Calu3 (cell line): Measurements from ENCODE around the gene FITM2. TPM values are rescaled to one million over a fixed set of nuclear protein-coding genes. Genes with fewer than 3 reads are reported as not detected.
"Not testable (repeated sequence)": the region's sequence is repeated elsewhere in the genome, so short reads cannot be mapped to it uniquely, and the experiment has no call there.

Experiments used
- BruUV-seq: library from RNA; stranded (reverse); fragments of 400-500 nt; replicated peaks from 2 replicates; lab custom pipeline; 2021; lab: Mats Ljungman, UMichigan
- CTCF ChIA-PET: fragments of 300-600 bp; sonication (Branson Sonifier 250); formaldehyde crosslinking; loops from one replicate; lab custom pipeline; 2022; ENCODE audit warnings: antibody characterized with exemption; lab: Charles Lee
- DNase-seq: peaks from one replicate; pipeline ENCODE4 v3.0.0; 2022
- H3K27ac Mint-ChIP-seq: one replicate; pipeline ENCODE4 v1.8.0; 2022; ENCODE audit warnings: mixed read lengths; ENCODE audit not compliant: unreplicated experiment
- H3K27me3 Mint-ChIP-seq: one replicate; pipeline ENCODE4 v1.8.0; 2022; ENCODE audit warnings: mixed read lengths; ENCODE audit not compliant: unreplicated experiment
- H3K36me3 Mint-ChIP-seq: one replicate; pipeline ENCODE4 v1.8.0; 2022; ENCODE audit warnings: mild to moderate bottlenecking, moderate library complexity, mixed read lengths; ENCODE audit not compliant: insufficient read depth, unreplicated experiment
- H3K4me1 Mint-ChIP-seq: one replicate; pipeline ENCODE4 v1.8.0; 2022; ENCODE audit warnings: mild to moderate bottlenecking, low read depth, mixed read lengths; ENCODE audit not compliant: unreplicated experiment
- H3K4me3 Mint-ChIP-seq: one replicate; pipeline ENCODE4 v1.8.0; 2022; ENCODE audit warnings: mild to moderate bottlenecking, low read depth, moderate library complexity, mixed read lengths; ENCODE audit not compliant: unreplicated experiment
- H3K9me3 Mint-ChIP-seq: one replicate; pipeline ENCODE4 v1.8.0; 2022; ENCODE audit warnings: low read depth, mixed read lengths; ENCODE audit not compliant: unreplicated experiment
- intact Hi-C: fragments of 100-400 bp; cut with micrococcal nuclease; formaldehyde crosslinking; loops from one replicate; pipeline ENCODE4 v1.10.0; 2022; ENCODE audit not compliant: unreplicated experiment
- total RNA-seq: library from RNA; stranded (reverse); gene quantifications from 2 replicates; pipeline ENCODE4 v1.2.3, GENCODE V29; 2022
- TF ChIP-seq, protein P1 (sequence below): fragments of 200-600 bp; IDR thresholded peaks from one replicate; pipeline ENCODE4 v1.8.0; 2022; ENCODE audit warnings: antibody characterized with exemption; ENCODE audit not compliant: unreplicated experiment

The FITM2 gene
- total RNA-seq, 1 experiment from 2014 or later, result 13.0 TPM

DNA sequence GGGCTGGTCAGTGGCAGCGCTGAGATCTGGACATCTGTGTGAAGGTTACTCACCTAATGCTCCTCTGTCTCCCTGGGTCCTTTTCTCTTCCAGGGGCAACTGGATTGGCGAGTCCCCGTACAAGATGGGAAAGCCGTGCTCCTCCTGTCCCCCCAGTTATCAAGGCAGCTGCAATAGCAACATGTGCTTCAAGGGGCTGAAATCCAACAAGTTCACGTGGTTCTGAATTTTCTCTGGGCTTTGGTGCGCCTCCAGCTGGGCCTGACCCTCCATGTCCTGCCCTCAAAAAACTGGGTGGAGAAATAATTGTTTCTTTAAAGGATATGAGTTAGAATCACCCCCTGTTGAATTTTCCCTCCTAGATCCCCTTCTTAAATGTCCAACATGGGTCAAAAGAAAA, 39.6 kb upstream of the FITM2 start:
- no peak overlapping the region for H3K4me3 Mint-ChIP-seq
- H3K4me1 Mint-ChIP-seq, result peaks cover 13% of the 10 kb centered on the region
- H3K27ac Mint-ChIP-seq, result no peak overlapping the region
- no peak for DNase-seq
- H3K36me3 Mint-ChIP-seq, result peaks cover 7% of the 10 kb centered on the region
- BruUV-seq, result no TSS peak
- CTCF ChIA-PET, result no interaction called here
- intact Hi-C loops, result no loop called here
- TF ChIP-seq, protein P1, sequence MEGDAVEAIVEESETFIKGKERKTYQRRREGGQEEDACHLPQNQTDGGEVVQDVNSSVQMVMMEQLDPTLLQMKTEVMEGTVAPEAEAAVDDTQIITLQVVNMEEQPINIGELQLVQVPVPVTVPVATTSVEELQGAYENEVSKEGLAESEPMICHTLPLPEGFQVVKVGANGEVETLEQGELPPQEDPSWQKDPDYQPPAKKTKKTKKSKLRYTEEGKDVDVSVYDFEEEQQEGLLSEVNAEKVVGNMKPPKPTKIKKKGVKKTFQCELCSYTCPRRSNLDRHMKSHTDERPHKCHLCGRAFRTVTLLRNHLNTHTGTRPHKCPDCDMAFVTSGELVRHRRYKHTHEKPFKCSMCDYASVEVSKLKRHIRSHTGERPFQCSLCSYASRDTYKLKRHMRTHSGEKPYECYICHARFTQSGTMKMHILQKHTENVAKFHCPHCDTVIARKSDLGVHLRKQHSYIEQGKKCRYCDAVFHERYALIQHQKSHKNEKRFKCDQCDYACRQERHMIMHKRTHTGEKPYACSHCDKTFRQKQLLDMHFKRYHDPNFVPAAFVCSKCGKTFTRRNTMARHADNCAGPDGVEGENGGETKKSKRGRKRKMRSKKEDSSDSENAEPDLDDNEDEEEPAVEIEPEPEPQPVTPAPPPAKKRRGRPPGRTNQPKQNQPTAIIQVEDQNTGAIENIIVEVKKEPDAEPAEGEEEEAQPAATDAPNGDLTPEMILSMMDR, result no peak
- H3K9me3 Mint-ChIP-seq, result no peaks in the 10 kb centered on the region
- H3K27me3 Mint-ChIP-seq, result no peaks in the 10 kb centered on the region

DNA sequence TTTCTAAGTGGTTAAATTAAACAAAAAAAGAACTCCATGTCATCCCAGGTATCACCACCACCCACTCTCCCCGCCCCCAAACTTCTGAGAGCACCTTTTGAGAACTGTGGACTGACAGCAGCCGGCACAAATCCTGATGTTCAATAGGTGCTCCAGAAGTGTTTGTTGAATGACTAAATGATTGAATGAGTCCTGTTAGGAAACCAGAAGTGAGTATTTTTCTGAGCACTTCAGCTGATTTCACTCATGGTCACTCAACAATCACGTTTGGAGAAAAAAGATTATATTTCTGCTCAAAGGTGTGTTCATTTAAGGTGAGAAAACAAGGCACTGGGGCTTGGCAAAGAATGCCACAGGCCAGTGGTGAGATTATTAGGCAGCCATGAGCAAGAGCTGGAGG, 38.3 kb upstream of the FITM2 start:
- Mint-ChIP-seq H3K4me1 (peaks cover under 1% of the 10 kb centered on the region), H3K4me3 (no peak overlapping the region), H3K36me3 (no peaks in the 10 kb centered on the region), H3K27ac (no peak overlapping the region), H3K27me3 (no peaks in the 10 kb centered on the region), H3K9me3 (no peaks in the 10 kb centered on the region)
- intact Hi-C loops, result no loop called here
- no peak for DNase-seq
- CTCF ChIA-PET, result no interaction called here
- TF ChIP-seq, protein P1, result no peak
- BruUV-seq, result no TSS peak

DNA sequence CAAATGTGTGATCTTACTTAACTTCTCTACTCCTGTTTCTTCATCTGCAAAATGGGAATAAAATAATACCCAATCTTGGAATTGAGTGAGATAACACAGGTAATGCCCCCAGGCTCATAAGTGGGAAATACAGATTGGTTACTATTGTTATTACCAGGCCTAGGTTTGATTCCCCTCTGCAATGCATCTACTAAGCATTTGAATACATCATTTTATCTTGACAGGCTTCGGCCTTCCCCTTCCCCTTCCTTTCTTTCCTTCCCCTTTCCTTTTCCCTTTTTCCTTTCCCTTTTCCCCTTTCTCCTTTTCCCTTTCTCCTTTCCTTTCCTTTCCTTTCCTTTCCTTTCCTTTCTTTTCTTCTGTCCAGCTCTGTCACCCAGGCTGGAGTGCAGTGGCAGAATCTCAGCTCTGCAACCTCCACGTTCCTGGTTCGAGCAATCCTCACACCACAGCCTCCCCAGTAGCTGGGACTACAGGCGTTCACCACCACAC, 37.2 kb upstream of the FITM2 start:
- no peaks in the 10 kb centered on the region for H3K36me3 Mint-ChIP-seq
- intact Hi-C loops, result no loop called here
- BruUV-seq, result no TSS peak
- H3K9me3 Mint-ChIP-seq, result no peaks in the 10 kb centered on the region
- no peaks in the 10 kb centered on the region for H3K4me1 Mint-ChIP-seq
- DNase-seq, result no peak
- no peak overlapping the region for H3K4me3 Mint-ChIP-seq
- no peaks in the 10 kb centered on the region for H3K27me3 Mint-ChIP-seq
- CTCF ChIA-PET, result interaction anchor here (1.7 kb wide), 1 partner anchor 7 kb away, joined by 4 read pairs; the partner anchor contains the start of gene HNF4A
- TF ChIP-seq, protein P1, result no peak
- no peak overlapping the region for H3K27ac Mint-ChIP-seq

DNA sequence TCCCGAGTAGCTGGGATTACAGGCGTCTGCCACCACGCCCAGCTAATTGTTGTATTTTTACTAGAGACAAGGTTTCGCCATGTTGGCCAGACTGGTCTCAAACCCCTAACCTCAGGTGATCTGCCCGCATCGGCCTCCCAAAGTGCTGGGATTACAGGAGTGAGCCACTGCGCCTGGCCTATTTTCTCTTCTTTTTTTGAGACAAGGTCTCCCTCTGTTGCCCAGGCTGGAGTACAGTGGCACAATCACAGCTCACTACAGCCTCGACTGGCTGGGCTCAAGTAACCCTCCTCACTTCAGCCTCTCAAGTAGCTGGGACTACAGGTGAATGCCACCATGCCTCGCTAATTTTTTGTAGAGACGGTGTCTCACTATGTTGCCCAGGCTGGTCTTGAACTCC, 34.9 kb upstream of the FITM2 start:
- DNase-seq, H3K27ac Mint-ChIP-seq, BruUV-seq, H3K27me3 Mint-ChIP-seq, H3K36me3 Mint-ChIP-seq, CTCF ChIA-PET, H3K4me3 Mint-ChIP-seq, intact Hi-C loops, H3K9me3 Mint-ChIP-seq, H3K4me1 Mint-ChIP-seq: not testable (repeated sequence)

DNA sequence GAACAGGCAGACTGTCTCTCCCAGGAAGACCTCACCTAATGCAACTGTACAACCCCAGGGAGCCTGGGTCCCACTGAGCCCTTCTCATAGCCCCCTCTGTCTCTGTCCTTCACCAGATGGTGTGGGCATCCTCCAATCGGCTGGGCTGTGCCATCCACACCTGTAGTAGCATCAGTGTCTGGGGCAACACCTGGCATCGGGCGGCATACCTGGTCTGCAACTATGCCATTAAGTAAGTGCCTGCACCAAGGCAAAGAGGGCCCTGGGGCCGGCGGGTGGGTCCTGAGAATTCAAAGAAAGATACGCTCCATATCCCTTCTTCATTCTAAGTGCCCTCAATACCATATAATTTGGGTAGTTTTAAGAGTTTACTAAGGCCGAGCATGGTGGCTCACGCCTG, 34.1 kb upstream of the FITM2 start:
- intact Hi-C loops, result no loop called here
- Mint-ChIP-seq H3K36me3 (no peaks in the 10 kb centered on the region), H3K27ac (no peak overlapping the region), H3K4me1 (no peaks in the 10 kb centered on the region), H3K9me3 (no peaks in the 10 kb centered on the region), H3K27me3 (no peaks in the 10 kb centered on the region), H3K4me3 (no peak overlapping the region)
- DNase-seq, result no peak
- no TSS peak for BruUV-seq
- CTCF ChIA-PET, result no interaction called here
- TF ChIP-seq, protein P1, result no peak
